ENCODE data around the gene MAP3K6. TPM values are rescaled to one million over a fixed set of nuclear protein-coding genes. Genes with fewer than 3 reads are reported as not detected.
A peak's percentile ranks its signal among the peaks of the same experiment; 100 is the strongest.

MAP3K6 gene
- total RNA-seq, 4 donors from 2014 or later: 72.3 to 121 (median 76.9) TPM

- peaks cover 26 to 71% (median 36%) of the 10 kb centered on the region in 3 donors for H3K4me1 ChIP-seq
- no peaks in the 10 kb centered on the region for H3K9me3 ChIP-seq
- no peak for DNase-seq
- intact Hi-C loops (cut with DNase I): no loop called here
- TF ChIP-seq CTCF (IDR thresholded peaks at IDR 0.05) (peak in 1 of 6 experiments; percentile 1), POLR2A (IDR thresholded peaks at IDR 0.05) (peak in 1 of 4 donors; percentile 13)
- peaks cover 2 to 65% (median 6%) of the 10 kb centered on the region in 3 donors for H3K36me3 ChIP-seq
- H3K27ac ChIP-seq: peak overlapping the region; percentile 74 to 98 (median 80)
- 42 to 43% methylated on average over 6 to 43 of the region's 84 CpGs for WGBS, 2 donors
- H3K27me3 ChIP-seq: peaks cover 0 to 5% (median 0%) of the 10 kb centered on the region in 4 donors
- peak overlapping the region; percentile 19 to 66 (median 42) for H3K4me3 ChIP-seq
Observed at GRCh38 chr1:27349784-27350662, 16.7 kb downstream of the MAP3K6 start.

GRCh38 chr1:27348861-27349783, 17.6 kb downstream of the MAP3K6 start:
- TF ChIP-seq CTCF (IDR thresholded peaks at IDR 0.05) (peak in 1 of 6 experiments; percentile 4), POLR2A (IDR thresholded peaks at IDR 0.05) (no peak)
- peak overlapping the region; percentile 74 to 98 (median 80) for H3K27ac ChIP-seq
- H3K4me1 ChIP-seq: peaks cover 28 to 80% (median 36%) of the 10 kb centered on the region in 3 donors
- intact Hi-C loops (cut with DNase I): no loop called here
- H3K9me3 ChIP-seq: no peaks in the 10 kb centered on the region
- peaks cover 0 to 5% (median 0%) of the 10 kb centered on the region in 4 donors for H3K27me3 ChIP-seq
- no peak for DNase-seq
- H3K4me3 ChIP-seq: peak overlapping the region; percentile 19 to 66 (median 42)
- WGBS, 2 donors: 33 to 57% methylated on average over 5 of the region's 51 CpGs
- H3K36me3 ChIP-seq: peaks cover 0 to 58% (median 6%) of the 10 kb centered on the region in 3 donors

- TF ChIP-seq POLR2A (IDR thresholded peaks at IDR 0.05) (no peak), CTCF (IDR thresholded peaks at IDR 0.05) (no peak)
- intact Hi-C loops (cut with DNase I): no loop called here
- H3K4me1 ChIP-seq: peaks cover 31 to 88% (median 36%) of the 10 kb centered on the region in 3 donors
Observed at GRCh38 chr1:27346991-27347624, 19.7 kb downstream of the MAP3K6 start.

GRCh38 chr1:27346357-27346756, 20.4 kb downstream of the MAP3K6 start:
- peaks cover 34 to 88% (median 38%) of the 10 kb centered on the region in 3 donors for H3K4me1 ChIP-seq
- WGBS, 2 donors: 93 to 96% methylated on average over 5 to 6 of the region's 8 CpGs
- peaks cover 0 to 37% (median 0%) of the 10 kb centered on the region in 3 donors for H3K36me3 ChIP-seq
- intact Hi-C loops (cut with DNase I): no loop called here
- TF ChIP-seq CTCF (IDR thresholded peaks at IDR 0.05) (no peak), POLR2A (IDR thresholded peaks at IDR 0.05) (no peak)
- DNase-seq: no peak
- no peaks in the 10 kb centered on the region for H3K9me3 ChIP-seq
- peaks cover 0 to 5% (median 0%) of the 10 kb centered on the region in 4 donors for H3K27me3 ChIP-seq
- H3K27ac ChIP-seq: peak overlapping the region in 2 of 4 donors; percentile 74 to 98
- H3K4me3 ChIP-seq: no peak overlapping the region

More at GRCh38 chr1:27346991-27347624, 19.7 kb downstream of the MAP3K6 start:
- no peak overlapping the region for H3K4me3 ChIP-seq
- no peak for DNase-seq
- WGBS, 2 donors: 65 to 91% methylated on average over 6 to 7 of the region's 14 CpGs
- H3K36me3 ChIP-seq: peaks cover 0 to 38% (median 0%) of the 10 kb centered on the region in 3 donors
- no peaks in the 10 kb centered on the region for H3K9me3 ChIP-seq
- peaks cover 0 to 5% (median 0%) of the 10 kb centered on the region in 4 donors for H3K27me3 ChIP-seq
- H3K27ac ChIP-seq: peak overlapping the region; percentile 49 to 98 (median 78)

Data from esophagus squamous epithelium (tissue), 5 donors.